ENCODE measurements around the gene NEUROD6. TPM values are rescaled to one million over a fixed set of nuclear protein-coding genes. Genes with fewer than 3 reads are reported as not detected.

The NEUROD6 gene
- polyA plus RNA-seq, 1 donor (not counting 4 experiments of a cell fraction or from before 2014, with no cell fraction given) = not detected

- no peak for DNase-seq (ENCODE audit: low read depth, low spot score)
- no peak overlapping the region for H3K27ac ChIP-seq (ENCODE audit: control insufficient read depth, insufficient read depth, low read length)
- no peaks in the 10 kb centered on the region for H4K20me1 ChIP-seq (ENCODE audit: control insufficient read depth, extremely low read depth, insufficient read depth, low read length)
- H3K4me1 ChIP-seq (ENCODE audit: control insufficient read depth, extremely low read depth, insufficient read depth, low read length) = no peaks in the 10 kb centered on the region
- H3K4me2 ChIP-seq (ENCODE audit: control insufficient read depth, extremely low read depth, insufficient read depth, low read depth, low read length) = no peak overlapping the region
- TF ChIP-seq, protein P1, sequence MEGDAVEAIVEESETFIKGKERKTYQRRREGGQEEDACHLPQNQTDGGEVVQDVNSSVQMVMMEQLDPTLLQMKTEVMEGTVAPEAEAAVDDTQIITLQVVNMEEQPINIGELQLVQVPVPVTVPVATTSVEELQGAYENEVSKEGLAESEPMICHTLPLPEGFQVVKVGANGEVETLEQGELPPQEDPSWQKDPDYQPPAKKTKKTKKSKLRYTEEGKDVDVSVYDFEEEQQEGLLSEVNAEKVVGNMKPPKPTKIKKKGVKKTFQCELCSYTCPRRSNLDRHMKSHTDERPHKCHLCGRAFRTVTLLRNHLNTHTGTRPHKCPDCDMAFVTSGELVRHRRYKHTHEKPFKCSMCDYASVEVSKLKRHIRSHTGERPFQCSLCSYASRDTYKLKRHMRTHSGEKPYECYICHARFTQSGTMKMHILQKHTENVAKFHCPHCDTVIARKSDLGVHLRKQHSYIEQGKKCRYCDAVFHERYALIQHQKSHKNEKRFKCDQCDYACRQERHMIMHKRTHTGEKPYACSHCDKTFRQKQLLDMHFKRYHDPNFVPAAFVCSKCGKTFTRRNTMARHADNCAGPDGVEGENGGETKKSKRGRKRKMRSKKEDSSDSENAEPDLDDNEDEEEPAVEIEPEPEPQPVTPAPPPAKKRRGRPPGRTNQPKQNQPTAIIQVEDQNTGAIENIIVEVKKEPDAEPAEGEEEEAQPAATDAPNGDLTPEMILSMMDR (optimal IDR thresholded peaks at IDR 0.05 in 1 of 3, IDR thresholded peaks at IDR 0.05 in 1 of 3, conservative IDR thresholded peaks at IDR 0.05 in 1 of 3; ENCODE audit: extremely low read depth in 1 of 3, insufficient read depth in 2 of 3, low read length in 3 of 3) = no peak
- no peak for TF ChIP-seq EZH2 (IDR thresholded peaks at IDR 0.05; ENCODE audit: low read length)
- H3K9me1 ChIP-seq (ENCODE audit: control insufficient read depth, extremely low read depth, insufficient read depth, low read length) = no peaks in the 10 kb centered on the region
- no peak overlapping the region for H2AFZ ChIP-seq (ENCODE audit: control insufficient read depth, low read length)
- no peak overlapping the region for H3K9ac ChIP-seq (ENCODE audit: control insufficient read depth, extremely low read depth, insufficient read depth, low read length)
- no peaks in the 10 kb centered on the region for H3K79me2 ChIP-seq (ENCODE audit: control insufficient read depth, insufficient read depth, low read length)
- H3K9me3 ChIP-seq (ENCODE audit: control insufficient read depth, low read depth, low read length) = no peaks in the 10 kb centered on the region
- no peaks in the 10 kb centered on the region for H3K36me3 ChIP-seq (ENCODE audit: control insufficient read depth in 2 of 2, extremely low read depth in 1 of 2, insufficient read depth in 2 of 2, low read length in 2 of 2)
- H3K4me3 ChIP-seq (ENCODE audit: control insufficient read depth in 2 of 3, extremely low read depth in 1 of 3, insufficient read depth in 2 of 3, low read depth in 1 of 3, low read length in 3 of 3) = no peak overlapping the region
- peaks cover 9% of the 10 kb centered on the region for H3K27me3 ChIP-seq (ENCODE audit: control insufficient read depth, extremely low read depth, insufficient read depth, low read length)
- dilution Hi-C loops (cut with MboI; ENCODE audit: extremely low pct_ligation_motif_present, low sequenced_read_pairs) = no loop called here
- no peak for FAIRE-seq
Observed at GRCh38 chr7:31310321-31310935, 30.1 kb downstream of the NEUROD6 start.

GRCh38 chr7:31309407-31309806, 31.1 kb downstream of the NEUROD6 start:
- FAIRE-seq (no peak), DNase-seq (ENCODE audit: low read depth, low spot score) (no peak)
- H2AFZ ChIP-seq (ENCODE audit: control insufficient read depth, low read length) = no peak overlapping the region
- no peaks in the 10 kb centered on the region for H3K79me2 ChIP-seq (ENCODE audit: control insufficient read depth, insufficient read depth, low read length)
- no peaks in the 10 kb centered on the region for H3K9me1 ChIP-seq (ENCODE audit: control insufficient read depth, extremely low read depth, insufficient read depth, low read length)
- no peak overlapping the region for H3K4me3 ChIP-seq (ENCODE audit: control insufficient read depth in 2 of 3, extremely low read depth in 1 of 3, insufficient read depth in 2 of 3, low read depth in 1 of 3, low read length in 3 of 3)
- TF ChIP-seq, protein P1 (optimal IDR thresholded peaks at IDR 0.05 in 1 of 3, IDR thresholded peaks at IDR 0.05 in 1 of 3, conservative IDR thresholded peaks at IDR 0.05 in 1 of 3; ENCODE audit: extremely low read depth in 1 of 3, insufficient read depth in 2 of 3, low read length in 3 of 3) = no peak
- TF ChIP-seq EZH2 (IDR thresholded peaks at IDR 0.05; ENCODE audit: low read length) = no peak
- H3K27me3 ChIP-seq (ENCODE audit: control insufficient read depth, extremely low read depth, insufficient read depth, low read length) = peaks cover 9% of the 10 kb centered on the region
- dilution Hi-C loops (cut with MboI; ENCODE audit: extremely low pct_ligation_motif_present, low sequenced_read_pairs) = no loop called here
- no peaks in the 10 kb centered on the region for H3K9me3 ChIP-seq (ENCODE audit: control insufficient read depth, low read depth, low read length)
- H3K4me2 ChIP-seq (ENCODE audit: control insufficient read depth, extremely low read depth, insufficient read depth, low read depth, low read length) = no peak overlapping the region
- no peak overlapping the region for H3K27ac ChIP-seq (ENCODE audit: control insufficient read depth, insufficient read depth, low read length)
- no peaks in the 10 kb centered on the region for H4K20me1 ChIP-seq (ENCODE audit: control insufficient read depth, extremely low read depth, insufficient read depth, low read length)
- no peaks in the 10 kb centered on the region for H3K36me3 ChIP-seq (ENCODE audit: control insufficient read depth in 2 of 2, extremely low read depth in 1 of 2, insufficient read depth in 2 of 2, low read length in 2 of 2)
- H3K9ac ChIP-seq (ENCODE audit: control insufficient read depth, extremely low read depth, insufficient read depth, low read length) = no peak overlapping the region
- H3K4me1 ChIP-seq (ENCODE audit: control insufficient read depth, extremely low read depth, insufficient read depth, low read length) = no peaks in the 10 kb centered on the region
